ENCODE measurements around the gene MDFI. TPM values are rescaled to one million over a fixed set of nuclear protein-coding genes. Genes with fewer than 3 reads are reported as not detected.

MDFI gene
- total and polyA plus RNA-seq, 2 experiments from 2014 or later = 2.8 to 51.4 TPM

GRCh38 chr6:41694815-41695526 lies 56.7 kb downstream of the MDFI start:
- Mint-ChIP-seq H3K27ac (no peak overlapping the region), H3K27me3 (ENCODE audit: insufficient read depth, low read depth, poor library complexity) (peaks cover 4% of the 10 kb centered on the region), H3K36me3 (ENCODE audit: low read depth) (no peaks in the 10 kb centered on the region), H3K9me3 (no peaks in the 10 kb centered on the region), H3K4me3 (no peak overlapping the region), H3K4me1 (no peaks in the 10 kb centered on the region; the same call in 2 of the 3 replicates)
- no peaks in the 10 kb centered on the region for H3K9me2 ChIP-seq (ENCODE audit: insufficient read depth)
- no peak overlapping the region for H2AFZ ChIP-seq
- H3K4me2 ChIP-seq = no peak overlapping the region
- H3K36me3 ChIP-seq (ENCODE audit: insufficient read depth) = no peaks in the 10 kb centered on the region
- H3K4me3 ChIP-seq = no peak overlapping the region
- no peaks in the 10 kb centered on the region for H3K27me3 ChIP-seq (ENCODE audit: insufficient read depth)
- no peaks in the 10 kb centered on the region for H3K79me2 ChIP-seq (replicated peaks; ENCODE audit: insufficient read depth)
- ATAC-seq (no peak), DNase-seq (ENCODE audit: low spot score) (no peak)
- H3K27ac ChIP-seq (ENCODE audit: low read depth) = no peak overlapping the region
- no peaks in the 10 kb centered on the region for H3K4me1 ChIP-seq (ENCODE audit: insufficient read depth)
- no peaks in the 10 kb centered on the region for H4K20me1 ChIP-seq (replicated peaks; ENCODE audit: insufficient read depth)
- H3F3A ChIP-seq (replicated peaks; ENCODE audit: low read depth) = 0 out of 2 replicates have a peak, but pooled peaks cover 3% of the 10 kb centered on the region
- no peak for TF ChIP-seq JUNB (IDR thresholded peaks at IDR 0.05; ENCODE audit: unreplicated experiment)
- no peak for TF ChIP-seq ZNF331 (CRISPR knock-in tag; IDR thresholded peaks at IDR 0.05; ENCODE audit: low read depth)
- TF ChIP-seq, protein P1, sequence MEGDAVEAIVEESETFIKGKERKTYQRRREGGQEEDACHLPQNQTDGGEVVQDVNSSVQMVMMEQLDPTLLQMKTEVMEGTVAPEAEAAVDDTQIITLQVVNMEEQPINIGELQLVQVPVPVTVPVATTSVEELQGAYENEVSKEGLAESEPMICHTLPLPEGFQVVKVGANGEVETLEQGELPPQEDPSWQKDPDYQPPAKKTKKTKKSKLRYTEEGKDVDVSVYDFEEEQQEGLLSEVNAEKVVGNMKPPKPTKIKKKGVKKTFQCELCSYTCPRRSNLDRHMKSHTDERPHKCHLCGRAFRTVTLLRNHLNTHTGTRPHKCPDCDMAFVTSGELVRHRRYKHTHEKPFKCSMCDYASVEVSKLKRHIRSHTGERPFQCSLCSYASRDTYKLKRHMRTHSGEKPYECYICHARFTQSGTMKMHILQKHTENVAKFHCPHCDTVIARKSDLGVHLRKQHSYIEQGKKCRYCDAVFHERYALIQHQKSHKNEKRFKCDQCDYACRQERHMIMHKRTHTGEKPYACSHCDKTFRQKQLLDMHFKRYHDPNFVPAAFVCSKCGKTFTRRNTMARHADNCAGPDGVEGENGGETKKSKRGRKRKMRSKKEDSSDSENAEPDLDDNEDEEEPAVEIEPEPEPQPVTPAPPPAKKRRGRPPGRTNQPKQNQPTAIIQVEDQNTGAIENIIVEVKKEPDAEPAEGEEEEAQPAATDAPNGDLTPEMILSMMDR (conservative IDR thresholded peaks at IDR 0.05; ENCODE audit: low read depth in 2 of 2) = no peak
- no peak for TF ChIP-seq CREB1 (CRISPR knock-in tag; IDR thresholded peaks at IDR 0.05; ENCODE audit: low read depth)

DNA sequence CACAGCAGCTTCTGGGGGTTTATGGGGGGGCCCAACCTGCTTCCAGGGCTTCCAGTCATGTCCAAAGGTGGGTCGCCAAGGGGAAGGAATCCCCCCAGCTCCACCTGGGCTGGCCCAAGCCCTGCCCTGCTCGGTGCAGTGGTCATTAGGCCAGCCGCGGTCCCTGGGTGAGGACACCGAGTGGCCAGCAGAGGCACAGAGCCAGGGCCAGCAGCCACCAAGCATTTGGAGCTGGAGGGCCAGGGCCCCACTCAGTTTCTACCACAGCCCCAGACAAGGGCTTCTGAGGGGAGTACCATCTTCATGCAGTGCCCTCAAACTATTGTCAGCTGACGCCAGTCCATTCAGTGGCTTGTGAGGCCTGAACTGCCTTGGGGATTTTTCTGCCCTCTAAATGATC lies 57.6 kb downstream of the MDFI start:
- H2AFZ ChIP-seq = no peak overlapping the region
- no peak for DNase-seq (ENCODE audit: low spot score)
- no peak overlapping the region for H3K4me2 ChIP-seq
- H3F3A ChIP-seq (replicated peaks; ENCODE audit: low read depth) = 0 out of 2 replicates have a peak, but pooled peaks cover 3% of the 10 kb centered on the region
- Mint-ChIP-seq H3K9me3 (no peaks in the 10 kb centered on the region), H3K27ac (no peak overlapping the region), H3K36me3 (ENCODE audit: low read depth) (no peaks in the 10 kb centered on the region), H3K4me3 (no peak overlapping the region), H3K4me1 (peaks cover 6% of the 10 kb centered on the region), H3K27me3 (ENCODE audit: insufficient read depth, low read depth, poor library complexity) (no peaks in the 10 kb centered on the region)
- no peaks in the 10 kb centered on the region for H4K20me1 ChIP-seq (replicated peaks; ENCODE audit: insufficient read depth)
- H3K36me3 ChIP-seq (ENCODE audit: insufficient read depth) = no peaks in the 10 kb centered on the region
- H3K4me1 ChIP-seq (ENCODE audit: insufficient read depth) = no peaks in the 10 kb centered on the region
- H3K9me2 ChIP-seq (ENCODE audit: insufficient read depth) = no peaks in the 10 kb centered on the region
- no peaks in the 10 kb centered on the region for H3K79me2 ChIP-seq (replicated peaks; ENCODE audit: insufficient read depth)
- no peak for ATAC-seq
- H3K27ac ChIP-seq (ENCODE audit: low read depth) = no peak overlapping the region
- no peak overlapping the region for H3K4me3 ChIP-seq
- no peak for TF ChIP-seq CREB1 (CRISPR knock-in tag; IDR thresholded peaks at IDR 0.05; ENCODE audit: low read depth)
- TF ChIP-seq NANOG (IDR thresholded peaks at IDR 0.05; ENCODE audit: borderline replicate concordance) = no peak
- TF ChIP-seq ETS1 (IDR thresholded peaks at IDR 0.05) = no peak
- no peaks in the 10 kb centered on the region for H3K27me3 ChIP-seq (ENCODE audit: insufficient read depth)

- Mint-ChIP-seq H3K27me3 (ENCODE audit: insufficient read depth, low read depth, poor library complexity) (no peaks in the 10 kb centered on the region), H3K27ac (no peak overlapping the region), H3K4me1 (peaks cover 11% of the 10 kb centered on the region), H3K36me3 (ENCODE audit: low read depth) (no peaks in the 10 kb centered on the region), H3K4me3 (no peak overlapping the region), H3K9me3 (no peaks in the 10 kb centered on the region)
- Histone ChIP-seq H3K4me1 (ENCODE audit: insufficient read depth) (no peaks in the 10 kb centered on the region), H3K4me3 (no peak overlapping the region), H3K9me2 (ENCODE audit: insufficient read depth) (no peaks in the 10 kb centered on the region), H3K27me3 (ENCODE audit: insufficient read depth) (no peaks in the 10 kb centered on the region), H2AFZ (no peak overlapping the region), H3K79me2 (replicated peaks; ENCODE audit: insufficient read depth) (no peaks in the 10 kb centered on the region), H3F3A (replicated peaks; ENCODE audit: low read depth) (0 out of 2 replicates have a peak, but pooled peaks cover 3% of the 10 kb centered on the region), H4K20me1 (replicated peaks; ENCODE audit: insufficient read depth) (no peaks in the 10 kb centered on the region), H3K4me2 (no peak overlapping the region), H3K36me3 (ENCODE audit: insufficient read depth) (no peaks in the 10 kb centered on the region), H3K27ac (ENCODE audit: low read depth) (no peak overlapping the region)
- DNase-seq (ENCODE audit: low spot score) (no peak), ATAC-seq (no peak)
- TF ChIP-seq EZH2phosphoT487 (IDR thresholded peaks at IDR 0.05; ENCODE audit: unreplicated experiment) (no peak), REST (IDR thresholded peaks at IDR 0.05; ENCODE audit: unreplicated experiment) (no peak), ETS1 (IDR thresholded peaks at IDR 0.05) (no peak), POLR2AphosphoS5 (IDR thresholded peaks at IDR 0.05; ENCODE audit: low read depth) (no peak), ZNF114 (CRISPR knock-in tag; IDR thresholded peaks at IDR 0.05) (no peak)
Observed at GRCh38 chr6:41696788-41697187, 58.5 kb downstream of the MDFI start.
